Gastroesophageal sphincter (tissue), 4 donors: Measurements from ENCODE around the gene EPHB1. TPM values are rescaled to one million over a fixed set of nuclear protein-coding genes. Genes with fewer than 3 reads are reported as not detected.
A peak's percentile ranks its signal among the peaks of the same experiment; 100 is the strongest.

Source experiments
- ATAC-seq: fragments of 150-250 bp; one replicate; pipeline ENCODE4 v1.9.1; 2016; ENCODE audit warnings: mild to moderate bottlenecking, moderate library complexity
- H3K27ac ChIP-seq, 4 donors: fragments of 200-600 bp; sonication (generic) in 3 of 4; 1 replicate in 3 of 4; 2 replicates in 1 of 4; pipeline ENCODE4 v1.5.1; 2016 to 2019
- H3K27me3 ChIP-seq: fragments of 200-600 bp; sonication (generic); one replicate; pipeline ENCODE4 v1.5.1; 2019
- H3K36me3 ChIP-seq, 2 donors: fragments of 200-600 bp; sonication (generic); one replicate each; pipeline ENCODE4 v1.5.1; 2019; ENCODE audit warnings: control low read depth in 1 of 2
- H3K4me1 ChIP-seq, 3 donors: fragments of 200-600 bp; sonication (generic); 1 replicate in 2 of 3; 2 replicates in 1 of 3; pipeline ENCODE4 v1.5.1; 2016 to 2019; ENCODE audit warnings: control low read depth in 2 of 3
- H3K4me3 ChIP-seq, 2 donors: fragments of 200-600 bp; sonication (generic); one replicate each; pipeline ENCODE4 v1.5.1; 2019; ENCODE audit warnings: mild to moderate bottlenecking in 1 of 2, moderate library complexity in 1 of 2
- H3K9me3 ChIP-seq, 3 donors: fragments of 200-600 bp; sonication (generic); one replicate each; pipeline ENCODE4 v1.5.1; 2017 to 2019; ENCODE audit warnings: control low read depth in 2 of 3
- EP300 ChIP-seq: sonication (generic); formaldehyde crosslinking; IDR thresholded peaks from one replicate; pipeline ENCODE4 v1.6.1; 2017; ENCODE audit warnings: antibody characterized with exemption, mild to moderate bottlenecking
- POLR2A ChIP-seq, 2 donors: fragments of 450-650 bp; IDR thresholded peaks; one replicate each; pipeline ENCODE4 v1.6.1; 2017; ENCODE audit warnings: antibody characterized with exemption in 2 of 2, mild to moderate bottlenecking in 2 of 2, moderate library complexity in 1 of 2
- POLR2AphosphoS5 ChIP-seq: sonication (generic); formaldehyde crosslinking; IDR thresholded peaks from one replicate; pipeline ENCODE4 v1.6.1; 2017; ENCODE audit warnings: antibody characterized with exemption
- WGBS, 2 donors: methylation state at CpG; one replicate each; pipeline ENCODE4 v1.1.5; 2018; ENCODE audit warnings: low coverage in 1 of 2; 5-methylcytosine and 5-hydroxymethylcytosine counted together
- total RNA-seq, 4 donors: library from RNA; depleted of rRNA; stranded (reverse); fragments of >200 nt; gene quantifications; one replicate each; pipeline ENCODE4 v1.1.0, GENCODE V29; 2016
- TF ChIP-seq, protein P1 (sequence below), 4 experiments: fragments of 200-600 bp in 2 of 4; fragments of 450-650 bp in 2 of 4; sonication (generic) in 1 of 4; IDR thresholded peaks; one replicate each; pipeline ENCODE4 v1.5.1; 2017 to 2019; ENCODE audit warnings: antibody characterized with exemption in 4 of 4, mild to moderate bottlenecking in 2 of 4, moderate library complexity in 2 of 4

The EPHB1 gene
- total RNA-seq, 4 donors from 2014 or later, result 0.81 to 5.7 (median 2.5) TPM; not detected in 1

DNA sequence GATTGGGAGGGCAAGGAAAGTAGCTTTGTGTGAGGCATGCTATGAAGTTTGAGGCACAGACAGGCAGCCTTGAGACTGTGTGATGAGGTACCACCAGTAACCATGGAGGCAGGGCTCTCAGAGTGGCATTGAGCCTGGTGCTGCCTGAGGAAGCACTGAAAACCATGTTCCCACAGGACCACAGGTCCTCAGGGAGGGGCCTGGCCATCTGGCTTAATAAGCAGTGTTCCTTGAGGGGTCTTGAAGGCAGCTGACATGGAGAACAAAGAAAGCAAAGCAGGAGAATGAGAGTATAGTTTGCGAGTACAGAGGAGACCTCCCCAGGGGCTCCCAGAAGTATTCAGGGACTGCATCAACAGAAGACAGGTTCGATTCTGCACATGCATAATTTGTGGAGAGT lies 346.6 kb downstream of the EPHB1 start:
- no peaks in the 10 kb centered on the region for H3K4me1 ChIP-seq
- 75 to 83% methylated on average over 1 to 2 of the region's 2 CpGs for WGBS, 2 donors
- no peak for ATAC-seq

DNA sequence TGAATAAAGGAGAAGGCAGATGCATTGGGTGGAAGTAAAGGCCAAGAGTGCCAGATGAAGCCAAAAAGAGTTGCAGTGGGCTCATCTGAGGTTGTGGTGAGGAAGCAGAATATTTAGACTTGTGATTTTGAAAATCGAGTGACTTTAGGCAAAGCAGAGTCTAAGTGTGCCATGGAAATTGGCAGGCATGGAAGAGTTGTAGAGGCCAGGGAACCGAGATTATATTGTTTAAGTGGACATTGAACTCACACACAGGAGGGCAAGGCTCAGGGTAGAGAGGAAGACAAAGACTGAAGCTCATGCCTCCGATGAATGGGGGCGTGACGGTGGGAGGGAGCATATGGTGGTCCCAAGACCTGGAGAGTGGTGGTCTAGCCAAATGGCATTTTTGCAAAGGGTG lies 347.5 kb downstream of the EPHB1 start:
- Histone ChIP-seq H3K9me3 (no peaks in the 10 kb centered on the region), H3K27ac (no peak overlapping the region), H3K27me3 (no peaks in the 10 kb centered on the region), H3K4me1 (no peaks in the 10 kb centered on the region), H3K36me3 (no peaks in the 10 kb centered on the region), H3K4me3 (no peak overlapping the region)
- 81 to 86% methylated on average over 2 to 5 of the region's 5 CpGs for WGBS, 2 donors
- ATAC-seq, result no peak
- TF ChIP-seq EP300 (no peak), POLR2AphosphoS5 (no peak), POLR2A (IDR thresholded peaks at IDR 0.05) (no peak)
- TF ChIP-seq, protein P1, sequence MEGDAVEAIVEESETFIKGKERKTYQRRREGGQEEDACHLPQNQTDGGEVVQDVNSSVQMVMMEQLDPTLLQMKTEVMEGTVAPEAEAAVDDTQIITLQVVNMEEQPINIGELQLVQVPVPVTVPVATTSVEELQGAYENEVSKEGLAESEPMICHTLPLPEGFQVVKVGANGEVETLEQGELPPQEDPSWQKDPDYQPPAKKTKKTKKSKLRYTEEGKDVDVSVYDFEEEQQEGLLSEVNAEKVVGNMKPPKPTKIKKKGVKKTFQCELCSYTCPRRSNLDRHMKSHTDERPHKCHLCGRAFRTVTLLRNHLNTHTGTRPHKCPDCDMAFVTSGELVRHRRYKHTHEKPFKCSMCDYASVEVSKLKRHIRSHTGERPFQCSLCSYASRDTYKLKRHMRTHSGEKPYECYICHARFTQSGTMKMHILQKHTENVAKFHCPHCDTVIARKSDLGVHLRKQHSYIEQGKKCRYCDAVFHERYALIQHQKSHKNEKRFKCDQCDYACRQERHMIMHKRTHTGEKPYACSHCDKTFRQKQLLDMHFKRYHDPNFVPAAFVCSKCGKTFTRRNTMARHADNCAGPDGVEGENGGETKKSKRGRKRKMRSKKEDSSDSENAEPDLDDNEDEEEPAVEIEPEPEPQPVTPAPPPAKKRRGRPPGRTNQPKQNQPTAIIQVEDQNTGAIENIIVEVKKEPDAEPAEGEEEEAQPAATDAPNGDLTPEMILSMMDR (IDR thresholded peaks at IDR 0.05), result no peak

More for the DNA sequence above, 346.6 kb downstream of the EPHB1 start:
- Histone ChIP-seq H3K4me3 (no peak overlapping the region), H3K27ac (no peak overlapping the region), H3K9me3 (no peaks in the 10 kb centered on the region), H3K36me3 (no peaks in the 10 kb centered on the region), H3K27me3 (no peaks in the 10 kb centered on the region)
- no peak for TF ChIP-seq POLR2A (IDR thresholded peaks at IDR 0.05)
- TF ChIP-seq, protein P1 (IDR thresholded peaks at IDR 0.05), result no peak
- TF ChIP-seq POLR2AphosphoS5, result no peak
- TF ChIP-seq EP300, result no peak

DNA sequence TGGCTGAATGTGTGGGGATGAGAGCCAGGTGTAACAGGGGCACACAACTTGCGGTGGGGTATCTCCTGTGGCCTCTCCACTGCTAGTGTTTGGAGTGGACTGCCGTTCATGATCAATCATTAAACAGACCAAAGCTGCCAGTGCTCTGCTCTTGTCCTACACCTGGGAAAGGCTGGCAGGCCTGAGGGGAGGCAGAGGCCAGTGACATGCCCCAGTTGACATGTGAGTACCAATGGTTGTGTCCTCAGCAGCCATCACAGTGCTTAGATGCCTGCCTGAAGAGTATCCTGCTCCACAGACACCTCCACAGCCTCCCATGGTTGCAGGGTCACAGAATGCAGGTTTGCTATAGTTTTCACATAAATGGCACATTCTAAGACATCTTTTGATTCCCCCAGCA lies 348.4 kb downstream of the EPHB1 start:
- Histone ChIP-seq H3K4me3 (no peak overlapping the region), H3K27me3 (no peaks in the 10 kb centered on the region), H3K36me3 (no peaks in the 10 kb centered on the region), H3K4me1 (no peaks in the 10 kb centered on the region), H3K9me3 (no peaks in the 10 kb centered on the region), H3K27ac (no peak overlapping the region)
- no peak for TF ChIP-seq EP300
- TF ChIP-seq, protein P1 (IDR thresholded peaks at IDR 0.05), result no peak
- TF ChIP-seq POLR2AphosphoS5, result no peak
- TF ChIP-seq POLR2A (IDR thresholded peaks at IDR 0.05), result no peak
- WGBS, 2 donors, result no CpG with 5 or more reads among the region's 2 CpGs
- ATAC-seq, result no peak

DNA sequence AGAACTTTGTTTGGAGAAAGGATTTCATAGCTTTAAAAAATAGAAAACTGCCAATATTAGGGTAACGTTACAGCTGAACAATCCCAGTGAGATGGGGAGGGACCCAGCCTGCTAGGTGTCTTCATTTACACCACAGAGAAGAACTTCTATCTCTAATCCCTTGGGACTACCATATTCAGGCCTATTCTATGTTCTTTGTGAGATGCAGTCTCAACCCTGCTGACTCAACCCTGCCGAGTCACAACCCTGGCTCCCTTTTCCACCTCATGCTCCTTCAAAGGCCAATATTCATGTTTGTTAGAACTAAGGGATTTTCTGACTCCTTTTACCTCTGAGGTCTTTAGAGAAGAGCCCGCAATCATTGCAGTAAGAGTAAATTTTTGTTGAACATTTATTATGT lies 350.5 kb downstream of the EPHB1 start:
- WGBS, 2 donors, result 62 to 79% methylated on average over 3 of the region's 3 CpGs
- H3K36me3 ChIP-seq, result no peaks in the 10 kb centered on the region
- H3K27ac ChIP-seq, result no peak overlapping the region
- H3K4me3 ChIP-seq, result no peak overlapping the region
- H3K27me3 ChIP-seq, result no peaks in the 10 kb centered on the region
- TF ChIP-seq POLR2AphosphoS5, result no peak
- TF ChIP-seq EP300, result no peak
- TF ChIP-seq POLR2A (IDR thresholded peaks at IDR 0.05), result no peak
- TF ChIP-seq, protein P1 (IDR thresholded peaks at IDR 0.05), result no peak
- H3K4me1 ChIP-seq, result no peaks in the 10 kb centered on the region
- no peak for ATAC-seq
- no peaks in the 10 kb centered on the region for H3K9me3 ChIP-seq

DNA sequence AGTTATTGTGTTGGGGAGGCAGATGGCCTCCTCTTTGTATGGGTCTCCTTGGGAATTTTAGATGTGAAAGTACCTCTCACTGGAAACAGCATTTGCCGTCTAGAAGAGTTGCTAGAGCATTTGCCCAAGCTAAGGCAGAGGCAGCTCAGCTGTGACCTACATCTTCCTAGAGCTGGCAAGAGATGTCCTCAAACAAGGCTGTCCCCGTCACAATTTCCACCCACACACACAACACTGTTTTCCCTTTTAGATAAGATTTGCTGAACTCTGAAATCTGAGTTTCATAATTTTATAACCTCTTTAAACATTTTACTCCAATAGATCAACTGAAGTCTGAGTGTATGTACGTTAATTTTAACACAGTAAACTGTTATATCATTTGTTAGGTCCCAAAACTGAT lies 352.6 kb downstream of the EPHB1 start:
- WGBS, 2 donors, result 35 to 59% methylated on average over 2 to 3 of the region's 3 CpGs
- peak overlapping the region in 1 of 4 donors; percentile 14 for H3K27ac ChIP-seq
- no peaks in the 10 kb centered on the region for H3K36me3 ChIP-seq
- H3K4me1 ChIP-seq, result no peaks in the 10 kb centered on the region
- ATAC-seq, result no peak
- no peaks in the 10 kb centered on the region for H3K9me3 ChIP-seq
- no peaks in the 10 kb centered on the region for H3K27me3 ChIP-seq
- H3K4me3 ChIP-seq, result no peak overlapping the region
- TF ChIP-seq, protein P1 (IDR thresholded peaks at IDR 0.05), result no peak
- no peak for TF ChIP-seq POLR2A (IDR thresholded peaks at IDR 0.05)
- no peak for TF ChIP-seq POLR2AphosphoS5
- no peak for TF ChIP-seq EP300
